AG04449 (cell line): ENCODE data around the gene RAB36.

Experiments used
- CTCF ChIA-PET: fragments of 350-600 bp; formaldehyde crosslinking; extraction: SDS; loops from one replicate; lab custom pipeline; 2021; ENCODE audit warnings: antibody characterized with exemption; lab: Yijun Ruan, JAX
- POLR2A ChIA-PET: fragments of 400-600, 350-600 bp; formaldehyde crosslinking; extraction: SDS; loops from one replicate; lab custom pipeline; 2020; ENCODE audit warnings: antibody characterized with exemption, inconsistent platforms; lab: Yijun Ruan, JAX
- DNase-seq: peaks from one replicate; pipeline ENCODE4 v3.0.0-alpha.2; 2010; ENCODE audit warnings: low read depth, low spot score
- H3K4me3 ChIP-seq: 2 replicates; pipeline ENCODE4 v1.5.1; 2011; ENCODE audit warnings: low read depth, mild to moderate bottlenecking, control low read depth, low read length
- TF ChIP-seq, protein P1 (sequence below): IDR thresholded peaks from one replicate; pipeline ENCODE4 v1.5.1; 2011; ENCODE audit warnings: mild to moderate bottlenecking, moderate library complexity, low read length, control low read depth, inconsistent platforms; ENCODE audit not compliant: insufficient read depth; ENCODE audit errors: missing control alignments

The RAB36 gene

DNA sequence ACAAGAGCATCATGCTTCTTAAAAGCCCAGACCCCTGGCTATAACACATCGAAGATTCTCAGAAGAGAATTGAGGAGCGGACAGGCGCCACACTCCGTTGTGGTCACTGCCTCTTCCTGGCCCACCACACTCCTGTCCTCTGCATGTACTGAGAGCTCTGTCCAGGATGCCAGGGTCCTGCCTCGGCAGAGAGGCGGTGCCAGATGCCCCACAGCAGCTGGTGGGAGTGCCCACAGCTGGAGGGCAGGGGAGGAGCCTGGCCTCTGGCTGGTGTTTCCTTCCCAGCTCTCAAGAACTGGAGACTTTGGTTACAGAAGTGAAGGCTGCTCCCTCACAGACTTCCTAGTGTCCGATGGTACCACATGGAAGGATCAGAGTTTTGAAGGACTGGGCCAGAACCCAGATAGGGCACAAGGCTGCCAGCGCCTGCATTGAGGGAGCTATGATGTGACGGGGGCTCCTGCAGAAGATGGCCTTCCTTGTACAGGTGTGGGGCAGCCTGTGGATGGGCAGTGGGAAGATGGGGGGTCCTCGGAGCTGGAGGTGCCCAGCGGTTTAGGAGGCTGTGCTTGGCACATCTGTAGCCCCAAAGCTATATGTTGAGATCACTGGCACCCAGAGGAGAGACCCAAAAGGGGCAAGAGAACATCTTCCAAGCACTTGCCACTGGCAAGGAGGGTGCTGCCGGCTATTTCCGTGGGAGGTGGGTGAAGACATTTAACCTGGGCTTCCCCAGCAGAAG lies 22.9 kb upstream of the RAB36 start:
- TF ChIP-seq, protein P1, sequence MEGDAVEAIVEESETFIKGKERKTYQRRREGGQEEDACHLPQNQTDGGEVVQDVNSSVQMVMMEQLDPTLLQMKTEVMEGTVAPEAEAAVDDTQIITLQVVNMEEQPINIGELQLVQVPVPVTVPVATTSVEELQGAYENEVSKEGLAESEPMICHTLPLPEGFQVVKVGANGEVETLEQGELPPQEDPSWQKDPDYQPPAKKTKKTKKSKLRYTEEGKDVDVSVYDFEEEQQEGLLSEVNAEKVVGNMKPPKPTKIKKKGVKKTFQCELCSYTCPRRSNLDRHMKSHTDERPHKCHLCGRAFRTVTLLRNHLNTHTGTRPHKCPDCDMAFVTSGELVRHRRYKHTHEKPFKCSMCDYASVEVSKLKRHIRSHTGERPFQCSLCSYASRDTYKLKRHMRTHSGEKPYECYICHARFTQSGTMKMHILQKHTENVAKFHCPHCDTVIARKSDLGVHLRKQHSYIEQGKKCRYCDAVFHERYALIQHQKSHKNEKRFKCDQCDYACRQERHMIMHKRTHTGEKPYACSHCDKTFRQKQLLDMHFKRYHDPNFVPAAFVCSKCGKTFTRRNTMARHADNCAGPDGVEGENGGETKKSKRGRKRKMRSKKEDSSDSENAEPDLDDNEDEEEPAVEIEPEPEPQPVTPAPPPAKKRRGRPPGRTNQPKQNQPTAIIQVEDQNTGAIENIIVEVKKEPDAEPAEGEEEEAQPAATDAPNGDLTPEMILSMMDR = no peak
- no peak overlapping the region for H3K4me3 ChIP-seq
- no peak for DNase-seq
- POLR2A ChIA-PET = no interaction called here
- CTCF ChIA-PET = interaction anchor here (1.1 to 27.3 kb wide), 3 partner anchors 15 to 165 kb away, joined by 3 to 800 read pairs (median 4); no protein-coding TSS in a partner anchor

DNA sequence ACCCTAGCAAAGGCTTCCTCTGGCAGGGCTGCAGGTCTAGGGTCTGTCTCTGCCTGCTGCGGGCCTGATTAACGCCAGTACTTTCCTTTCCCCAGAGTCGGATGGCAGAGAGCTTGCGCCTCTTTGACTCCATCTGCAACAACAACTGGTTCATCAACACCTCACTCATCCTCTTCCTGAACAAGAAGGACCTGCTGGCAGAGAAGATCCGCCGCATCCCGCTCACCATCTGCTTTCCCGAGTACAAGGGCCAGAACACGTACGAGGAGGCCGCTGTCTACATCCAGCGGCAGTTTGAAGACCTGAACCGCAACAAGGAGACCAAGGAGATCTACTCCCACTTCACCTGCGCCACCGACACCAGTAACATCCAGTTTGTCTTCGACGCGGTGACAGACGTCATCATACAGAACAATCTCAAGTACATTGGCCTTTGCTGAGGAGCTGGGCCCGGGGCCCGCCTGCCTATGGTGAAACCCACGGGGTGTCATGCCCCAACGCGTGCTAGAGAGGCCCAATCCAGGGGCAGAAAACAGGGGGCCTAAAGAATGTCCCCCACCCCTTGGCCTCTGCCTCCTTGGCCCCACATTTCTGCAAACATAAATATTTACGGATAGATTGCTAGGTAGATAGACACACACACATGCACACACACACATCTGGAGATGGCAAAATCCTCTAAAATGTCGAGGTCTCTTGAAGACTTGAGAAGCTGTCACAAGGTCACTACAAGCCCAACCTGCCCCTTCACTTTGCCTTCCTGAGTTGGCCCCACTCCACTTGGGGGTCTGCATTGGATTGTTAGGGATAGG lies 22.1 kb upstream of the RAB36 start:
- H3K4me3 ChIP-seq = no peak overlapping the region
- ChIA-PET CTCF (interaction anchor here (1.2 to 27.3 kb wide), 3 partner anchors 10 to 165 kb away, joined by 3 to 800 read pairs (median 3); no protein-coding TSS in a partner anchor), POLR2A (no interaction called here)
- DNase-seq = no peak
- TF ChIP-seq, protein P1 = no peak

DNA sequence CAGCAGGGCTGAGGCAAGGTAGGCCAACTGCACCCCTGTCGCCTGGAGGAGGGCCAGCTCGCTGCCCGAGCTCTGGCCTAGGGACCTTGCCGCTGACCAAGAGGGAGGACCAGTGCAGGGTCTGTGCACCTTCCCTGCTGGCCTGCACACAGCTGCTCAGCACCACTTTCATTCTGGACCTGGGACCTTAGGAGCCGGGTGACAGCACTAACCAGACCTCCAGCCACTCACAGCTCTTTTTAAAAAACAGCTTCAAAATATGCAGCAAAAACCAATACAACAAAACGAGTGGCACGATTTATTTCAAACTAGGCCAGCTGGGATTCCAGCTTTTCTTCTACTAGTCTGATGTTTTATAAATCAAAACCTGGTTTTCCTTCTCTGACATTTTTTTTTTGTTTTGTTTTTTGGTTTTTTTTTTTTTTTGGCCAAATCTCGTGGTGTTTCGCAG lies 21.4 kb upstream of the RAB36 start:
- POLR2A ChIA-PET = no interaction called here
- H3K4me3 ChIP-seq = no peak overlapping the region
- CTCF ChIA-PET = interaction anchor here (1.2 to 27.3 kb wide), 2 partner anchors 9 to 166 kb away, joined by 3 to 800 read pairs; no protein-coding TSS in a partner anchor
- DNase-seq = no peak
- TF ChIP-seq, protein P1 = no peak

DNA sequence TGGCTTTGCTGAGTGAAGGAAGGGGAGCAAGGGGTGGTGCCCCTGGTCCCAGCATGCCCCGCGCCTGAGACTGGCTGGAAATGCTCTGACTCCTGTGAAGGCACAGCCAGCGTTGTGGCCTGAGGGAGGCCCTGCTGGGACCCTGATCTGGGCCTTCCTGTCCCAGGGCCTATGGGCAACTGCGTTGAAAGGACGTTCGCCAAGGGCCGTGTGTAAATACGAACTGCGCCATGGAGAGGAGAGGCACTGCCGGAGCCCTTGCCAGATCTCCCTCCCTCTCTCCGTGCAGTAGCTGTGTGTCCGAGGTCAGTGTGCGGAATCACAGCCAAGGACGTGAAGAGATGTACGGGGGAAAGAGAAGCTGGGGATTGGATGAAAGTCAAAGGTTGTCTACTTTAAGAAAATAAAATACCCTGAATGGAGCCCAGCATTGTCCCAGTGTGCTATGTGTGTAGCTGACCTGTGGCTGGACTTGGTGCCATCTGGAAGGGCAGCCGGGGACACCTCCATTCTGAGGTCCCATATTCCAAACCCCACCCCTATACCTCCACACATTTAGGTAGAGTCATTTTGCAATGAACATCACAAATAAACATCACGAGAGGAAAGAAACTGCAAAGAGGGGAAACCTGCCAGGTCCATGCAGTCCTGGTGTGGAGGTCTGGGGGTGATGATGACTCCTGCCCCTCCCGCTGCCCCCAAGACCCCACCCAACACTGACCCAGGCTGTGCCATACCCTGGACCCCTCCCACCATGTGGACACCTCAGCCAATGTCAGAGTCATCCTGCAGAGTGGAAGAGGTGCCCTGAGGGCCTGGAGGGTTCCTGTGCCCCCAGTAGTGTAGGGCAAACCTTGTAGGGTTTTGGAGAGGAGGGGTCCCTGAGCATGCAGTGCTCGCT lies 20.4 kb upstream of the RAB36 start:
- TF ChIP-seq, protein P1 = no peak
- no peak overlapping the region for H3K4me3 ChIP-seq
- ChIA-PET CTCF (interaction anchor here (0.9 to 27.3 kb wide), 3 partner anchors 8 to 276 kb away, joined by 3 to 800 read pairs (median 3); no protein-coding TSS in a partner anchor), POLR2A (no interaction called here)
- DNase-seq = no peak

DNA sequence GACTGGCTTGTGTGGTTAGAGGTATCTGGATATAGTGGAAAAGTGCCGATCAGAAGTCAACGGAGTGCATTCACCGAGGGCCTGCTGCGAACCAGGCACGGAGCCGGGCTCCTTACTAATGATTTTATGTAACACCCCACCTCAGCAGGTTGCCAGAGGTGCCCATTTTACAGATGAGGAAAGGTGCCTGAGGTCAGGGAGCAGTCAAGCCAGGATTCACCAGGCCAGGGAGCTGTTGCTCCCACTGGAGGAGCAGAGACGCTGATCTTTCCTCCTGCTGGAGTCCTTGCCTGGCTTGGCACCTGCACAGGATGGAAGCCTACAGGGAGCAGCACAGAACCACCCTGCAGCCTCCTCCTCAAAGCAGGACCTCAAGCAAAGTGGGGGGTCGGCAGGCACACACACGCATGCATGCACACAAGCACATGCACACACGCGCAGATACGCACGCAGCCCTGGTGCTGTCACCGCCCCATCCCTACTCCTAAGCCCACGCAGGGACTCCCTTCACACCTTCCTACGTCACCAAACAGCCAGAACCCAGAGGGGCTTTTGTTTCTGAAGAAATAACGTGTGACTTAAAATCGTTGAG lies 19.7 kb upstream of the RAB36 start:
- ChIA-PET CTCF (interaction anchor here (0.9 to 27.3 kb wide), 3 partner anchors 19 to 277 kb away, joined by 3 to 800 read pairs (median 3); partner anchors contain the start of gene RAB36), POLR2A (no interaction called here)
- no peak overlapping the region for H3K4me3 ChIP-seq
- TF ChIP-seq, protein P1 = no peak
- no peak for DNase-seq
